OCI-LY7 (cell line): Measurements from ENCODE around the gene CCDC73. TPM values are rescaled to one million over a fixed set of nuclear protein-coding genes. Genes with fewer than 3 reads are reported as not detected.

Experiments used
- BruUV-seq: library from RNA; stranded (reverse); fragments of 400-500 nt; replicated peaks from 2 replicates; lab custom pipeline; 2021; lab: Mats Ljungman, UMichigan
- CTCF ChIA-PET: fragments of 300-600 bp; sonication (Branson Sonifier 250); formaldehyde crosslinking; loops from one replicate; lab custom pipeline; 2022; ENCODE audit warnings: antibody characterized with exemption; ENCODE audit not compliant: unreplicated experiment; lab: Charles Lee
- POLR2A ChIA-PET: fragments of 300-600 bp; sonication (Branson Sonifier 250); formaldehyde crosslinking; loops from one replicate; lab custom pipeline; 2022; ENCODE audit warnings: antibody characterized with exemption; lab: Charles Lee
- DNase-seq: peaks from one replicate; pipeline ENCODE4 v3.0.0-alpha.2; 2015; ENCODE audit warnings: low spot score
- H2AFZ ChIP-seq: fragments of 200-600 bp; sonication (generic), shearing (Covaris generic); 2 replicates; pipeline ENCODE4 v1.6.1; 2014; ENCODE audit warnings: mild to moderate bottlenecking, antibody characterized with exemption, low read length, moderate library complexity
- H3K27ac ChIP-seq: fragments of 200-600 bp; sonication (generic); 2 replicates; pipeline ENCODE4 v1.5.1; 2014; ENCODE audit warnings: mixed run types, low read depth, mild to moderate bottlenecking, moderate library complexity, low read length, inconsistent platforms; ENCODE audit not compliant: poor library complexity, severe bottlenecking
- H3K36me3 ChIP-seq: fragments of 200-600 bp; sonication (generic); 2 replicates; pipeline ENCODE4 v1.6.1; 2014; ENCODE audit warnings: mild to moderate bottlenecking, antibody characterized with exemption, low read length, moderate library complexity, mixed read lengths; ENCODE audit not compliant: insufficient read depth
- H3K4me1 ChIP-seq: fragments of 200-600 bp; sonication (generic); 2 replicates; pipeline ENCODE4 v1.5.1; 2014; ENCODE audit warnings: mild to moderate bottlenecking, low read length; ENCODE audit not compliant: insufficient read depth, poor library complexity, severe bottlenecking
- H3K4me2 ChIP-seq: fragments of 200-600 bp; sonication (generic); 2 replicates; pipeline ENCODE4 v1.6.1; 2014; ENCODE audit warnings: mild to moderate bottlenecking, low read length
- H3K4me3 ChIP-seq: fragments of 200-600 bp; sonication (generic); 2 replicates; pipeline ENCODE4 v1.5.1; 2014; ENCODE audit warnings: mild to moderate bottlenecking, low read depth, low read length; ENCODE audit not compliant: poor library complexity, severe bottlenecking
- H3K79me2 ChIP-seq: fragments of 200-600 bp; sonication (generic); 2 replicates; pipeline ENCODE4 v1.6.1; 2016; ENCODE audit warnings: low read depth, mild to moderate bottlenecking, low read length, moderate library complexity, mixed read lengths; ENCODE audit not compliant: insufficient read depth
- H3K9me2 ChIP-seq: fragments of 200-600 bp; sonication (generic); 2 replicates; pipeline ENCODE4 v1.6.1; 2016; ENCODE audit warnings: mild to moderate bottlenecking, low read length, mixed read lengths; ENCODE audit not compliant: insufficient read depth
- H3K9me3 ChIP-seq: fragments of 200-600 bp; sonication (generic); 2 replicates; pipeline ENCODE4 v1.6.1; 2014; ENCODE audit warnings: mild to moderate bottlenecking, mixed run types, low read length, mixed read lengths
- H4K20me1 ChIP-seq: fragments of 200-600 bp; sonication (generic); 2 replicates; pipeline ENCODE4 v1.6.1; 2014; ENCODE audit warnings: mild to moderate bottlenecking, antibody characterized with exemption, low read length, moderate library complexity, mixed read lengths; ENCODE audit not compliant: insufficient read depth
- EZH2phosphoT487 ChIP-seq: fragments of 200-600 bp; sonication (generic); IDR thresholded peaks from 2 replicates; pipeline ENCODE4 v1.6.1; 2018; ENCODE audit warnings: low read depth, borderline replicate concordance, mild to moderate bottlenecking, mixed run types, antibody characterized with exemption, low read length, moderate library complexity, mixed read lengths
- intact Hi-C: fragments of 100-400 bp; cut with micrococcal nuclease; formaldehyde crosslinking; loops from one replicate; pipeline ENCODE4 v1.10.0; 2022; ENCODE audit not compliant: unreplicated experiment
- total RNA-seq, 2 experiments: library from RNA; depleted of rRNA in 1 of 2; stranded (reverse); fragments of >200 nt in 1 of 2; shearing (Covaris generic) in 1 of 2; gene quantifications; 2 replicates each; pipeline ENCODE4 v1.2.3, GENCODE V29; 2014 to 2022
- TF ChIP-seq, protein P1 (sequence below): fragments of 200-600 bp; sonication (generic); conservative IDR thresholded peaks from 2 replicates; pipeline ENCODE4 v1.5.1; 2014; ENCODE audit warnings: mild to moderate bottlenecking, antibody characterized with exemption, low read length, moderate library complexity, mixed read lengths

The CCDC73 gene
- total RNA-seq, 2 experiments from 2014 or later = not detected

DNA sequence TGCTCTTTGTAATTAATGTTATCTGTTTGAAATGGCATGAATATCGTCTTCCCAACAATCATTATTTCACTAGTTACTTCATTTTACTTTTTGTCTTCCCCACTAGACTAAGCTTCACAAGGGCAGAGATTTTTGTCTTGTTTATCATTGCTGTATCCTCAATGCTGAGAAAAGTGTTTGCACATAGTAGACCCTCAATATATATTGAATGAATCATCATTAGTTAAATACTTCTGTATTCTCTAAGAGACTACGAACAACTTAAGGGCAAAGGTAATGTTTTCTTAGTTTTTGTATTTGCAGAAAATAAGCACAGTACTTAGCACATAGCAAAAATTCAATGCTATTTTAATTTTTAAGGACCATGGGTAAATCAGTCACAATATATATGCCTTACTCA, 95.9 kb downstream of the CCDC73 start:
- no peak for TF ChIP-seq EZH2phosphoT487
- TF ChIP-seq, protein P1, sequence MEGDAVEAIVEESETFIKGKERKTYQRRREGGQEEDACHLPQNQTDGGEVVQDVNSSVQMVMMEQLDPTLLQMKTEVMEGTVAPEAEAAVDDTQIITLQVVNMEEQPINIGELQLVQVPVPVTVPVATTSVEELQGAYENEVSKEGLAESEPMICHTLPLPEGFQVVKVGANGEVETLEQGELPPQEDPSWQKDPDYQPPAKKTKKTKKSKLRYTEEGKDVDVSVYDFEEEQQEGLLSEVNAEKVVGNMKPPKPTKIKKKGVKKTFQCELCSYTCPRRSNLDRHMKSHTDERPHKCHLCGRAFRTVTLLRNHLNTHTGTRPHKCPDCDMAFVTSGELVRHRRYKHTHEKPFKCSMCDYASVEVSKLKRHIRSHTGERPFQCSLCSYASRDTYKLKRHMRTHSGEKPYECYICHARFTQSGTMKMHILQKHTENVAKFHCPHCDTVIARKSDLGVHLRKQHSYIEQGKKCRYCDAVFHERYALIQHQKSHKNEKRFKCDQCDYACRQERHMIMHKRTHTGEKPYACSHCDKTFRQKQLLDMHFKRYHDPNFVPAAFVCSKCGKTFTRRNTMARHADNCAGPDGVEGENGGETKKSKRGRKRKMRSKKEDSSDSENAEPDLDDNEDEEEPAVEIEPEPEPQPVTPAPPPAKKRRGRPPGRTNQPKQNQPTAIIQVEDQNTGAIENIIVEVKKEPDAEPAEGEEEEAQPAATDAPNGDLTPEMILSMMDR = no peak
- no peaks in the 10 kb centered on the region for H3K36me3 ChIP-seq
- no TSS peak for BruUV-seq
- H3K4me2 ChIP-seq = no peak overlapping the region
- DNase-seq = no peak
- H3K9me2 ChIP-seq = no peaks in the 10 kb centered on the region
- ChIA-PET POLR2A (interaction anchor here (0.7 to 1.4 kb wide), 2 partner anchors 10 to 57 kb away, joined by 3 to 4 read pairs; no protein-coding TSS in a partner anchor), CTCF (no interaction called here)
- H3K9me3 ChIP-seq = no peaks in the 10 kb centered on the region
- H3K79me2 ChIP-seq = no peaks in the 10 kb centered on the region
- H3K27ac ChIP-seq = no peak overlapping the region
- H3K4me1 ChIP-seq = no peaks in the 10 kb centered on the region
- H3K4me3 ChIP-seq = no peak overlapping the region
- no peaks in the 10 kb centered on the region for H4K20me1 ChIP-seq
- intact Hi-C loops = no loop called here
- H2AFZ ChIP-seq = no peak overlapping the region

DNA sequence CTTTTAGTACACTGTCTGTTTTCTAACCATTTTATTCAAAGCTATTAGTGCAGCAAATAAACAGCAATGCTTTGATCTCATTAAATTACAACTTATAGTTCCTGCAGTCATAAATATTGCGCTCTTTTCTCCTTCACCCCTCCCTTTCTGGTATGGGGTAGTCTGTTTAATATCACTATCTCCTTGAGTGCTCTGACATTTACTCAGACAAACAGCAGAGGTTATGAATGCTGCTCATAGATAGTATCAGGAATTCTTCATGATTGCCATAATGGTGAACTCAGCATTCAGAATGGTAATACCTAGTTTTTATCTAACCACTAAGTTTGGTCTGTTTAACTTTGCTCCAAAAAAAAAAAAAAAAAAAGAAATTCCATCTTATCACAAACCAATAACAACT, 123.4 kb downstream of the CCDC73 start:
- no TSS peak for BruUV-seq
- DNase-seq = no peak
- Histone ChIP-seq H3K4me1 (no peaks in the 10 kb centered on the region), H3K9me2 (no peaks in the 10 kb centered on the region), H3K36me3 (no peaks in the 10 kb centered on the region), H2AFZ (no peak overlapping the region), H3K9me3 (no peaks in the 10 kb centered on the region), H3K4me2 (no peak overlapping the region), H3K27ac (no peak overlapping the region), H4K20me1 (no peaks in the 10 kb centered on the region), H3K79me2 (no peaks in the 10 kb centered on the region), H3K4me3 (no peak overlapping the region)
- CTCF ChIA-PET = no interaction called here
- intact Hi-C loops = no loop called here
- POLR2A ChIA-PET = interaction anchor here (0.7 kb wide), 3 partner anchors 26 to 1846 kb away, joined by 3 to 5 read pairs (median 4); no protein-coding TSS in a partner anchor
- TF ChIP-seq, protein P1 = no peak
- no peak for TF ChIP-seq EZH2phosphoT487

DNA sequence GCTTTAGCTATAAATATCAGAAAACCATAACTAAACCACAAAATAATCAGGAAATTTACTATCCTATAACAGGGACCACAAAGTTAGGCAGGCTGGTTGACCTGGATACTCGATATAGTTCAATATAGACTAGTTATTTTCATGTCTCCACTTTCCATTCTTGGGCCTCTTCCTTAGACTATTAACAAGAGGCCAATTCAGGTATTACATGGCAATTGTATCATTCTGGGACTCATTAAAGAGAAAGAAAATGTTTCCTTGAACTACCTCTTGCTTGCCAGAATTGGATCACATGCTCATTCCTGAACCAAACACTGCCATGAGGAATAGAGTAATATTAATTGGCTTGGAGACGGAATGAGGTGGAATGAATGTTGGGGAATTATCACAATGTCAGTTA, 134.8 kb downstream of the CCDC73 start:
- Histone ChIP-seq H3K27ac (no peak overlapping the region), H3K36me3 (no peaks in the 10 kb centered on the region), H3K4me2 (no peak overlapping the region), H3K4me1 (no peaks in the 10 kb centered on the region), H2AFZ (no peak overlapping the region), H3K4me3 (no peak overlapping the region), H4K20me1 (no peaks in the 10 kb centered on the region), H3K9me3 (no peaks in the 10 kb centered on the region), H3K9me2 (no peaks in the 10 kb centered on the region), H3K79me2 (no peaks in the 10 kb centered on the region)
- no TSS peak for BruUV-seq
- ChIA-PET CTCF (no interaction called here), POLR2A (interaction anchor here (0.6 to 1.4 kb wide), 2 partner anchors 25 to 325 kb away, joined by 3 to 7 read pairs; no protein-coding TSS in a partner anchor)
- TF ChIP-seq EZH2phosphoT487 = no peak
- intact Hi-C loops = no loop called here
- DNase-seq = no peak
